PC-3 (cell line): ENCODE data around the gene EMC9.

Experiments used
- EZH2 ChIP-seq: fragments of 300-600 bp; sonication (generic); IDR thresholded peaks from one replicate; pipeline ENCODE4 v1.6.1; 2017; ENCODE audit warnings: antibody characterized with exemption, mild to moderate bottlenecking, low read length; ENCODE audit not compliant: unreplicated experiment
- EZH2phosphoT487 ChIP-seq: fragments of 300-600 bp; sonication (generic); IDR thresholded peaks from 2 replicates; pipeline ENCODE4 v1.6.1; 2018; ENCODE audit warnings: mild to moderate bottlenecking, antibody characterized with exemption, low read length, borderline replicate concordance
- TF ChIP-seq, protein P1 (sequence below): fragments of 300-600 bp; sonication (generic); conservative IDR thresholded peaks from 2 replicates; pipeline ENCODE4 v1.5.1; 2017; ENCODE audit warnings: antibody characterized with exemption, low read depth, mild to moderate bottlenecking, low read length

DNA sequence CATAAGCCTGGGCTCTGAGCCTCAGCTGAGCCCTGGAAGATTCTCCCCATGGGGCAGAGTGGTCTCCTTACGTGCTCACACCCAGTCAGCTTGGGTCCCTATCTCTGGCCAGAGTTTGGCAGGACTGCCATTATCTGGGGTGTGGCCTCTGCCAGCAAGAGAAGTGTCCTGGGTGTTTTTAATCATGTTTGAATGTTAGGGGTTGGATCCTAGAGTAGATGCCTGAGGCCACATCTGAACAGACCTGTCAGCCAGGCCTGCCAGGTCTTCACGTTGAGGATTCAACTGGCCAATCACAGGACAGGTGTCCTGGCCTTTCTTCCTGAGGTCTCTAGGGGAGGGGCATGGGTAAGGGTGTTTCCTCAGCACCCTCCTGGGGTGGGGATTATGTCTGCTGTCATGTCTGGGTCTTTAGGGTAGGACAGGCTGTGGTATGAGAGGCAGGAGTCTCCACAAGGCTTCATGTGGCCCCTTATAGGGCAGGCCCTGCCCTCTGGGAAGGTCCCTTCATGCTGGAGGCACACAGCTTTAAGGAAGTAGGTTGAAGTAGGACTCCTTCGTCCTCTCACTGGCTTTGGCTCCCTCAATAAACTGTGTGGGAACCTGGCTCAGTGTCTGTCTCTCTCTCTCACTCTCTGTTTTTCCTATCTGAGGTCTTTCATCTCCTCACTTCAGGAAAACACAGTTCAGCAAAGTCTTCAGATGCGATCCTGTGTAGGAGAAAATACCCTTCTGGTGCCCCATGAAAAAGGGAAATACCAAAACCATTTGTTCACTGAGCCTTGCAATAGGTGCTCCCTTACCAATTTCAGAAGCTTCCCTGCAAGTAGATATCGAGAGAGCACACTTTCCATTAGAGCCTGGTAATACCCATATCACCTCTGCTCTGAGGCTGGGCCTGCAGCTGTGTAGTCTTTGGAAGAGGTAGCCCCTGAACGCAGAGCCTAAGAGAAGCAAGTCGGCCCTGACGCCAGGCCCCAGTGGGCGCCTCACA is 17.7 kb downstream of the EMC9 start:
- TF ChIP-seq, protein P1, sequence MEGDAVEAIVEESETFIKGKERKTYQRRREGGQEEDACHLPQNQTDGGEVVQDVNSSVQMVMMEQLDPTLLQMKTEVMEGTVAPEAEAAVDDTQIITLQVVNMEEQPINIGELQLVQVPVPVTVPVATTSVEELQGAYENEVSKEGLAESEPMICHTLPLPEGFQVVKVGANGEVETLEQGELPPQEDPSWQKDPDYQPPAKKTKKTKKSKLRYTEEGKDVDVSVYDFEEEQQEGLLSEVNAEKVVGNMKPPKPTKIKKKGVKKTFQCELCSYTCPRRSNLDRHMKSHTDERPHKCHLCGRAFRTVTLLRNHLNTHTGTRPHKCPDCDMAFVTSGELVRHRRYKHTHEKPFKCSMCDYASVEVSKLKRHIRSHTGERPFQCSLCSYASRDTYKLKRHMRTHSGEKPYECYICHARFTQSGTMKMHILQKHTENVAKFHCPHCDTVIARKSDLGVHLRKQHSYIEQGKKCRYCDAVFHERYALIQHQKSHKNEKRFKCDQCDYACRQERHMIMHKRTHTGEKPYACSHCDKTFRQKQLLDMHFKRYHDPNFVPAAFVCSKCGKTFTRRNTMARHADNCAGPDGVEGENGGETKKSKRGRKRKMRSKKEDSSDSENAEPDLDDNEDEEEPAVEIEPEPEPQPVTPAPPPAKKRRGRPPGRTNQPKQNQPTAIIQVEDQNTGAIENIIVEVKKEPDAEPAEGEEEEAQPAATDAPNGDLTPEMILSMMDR = no peak
- no peak for TF ChIP-seq EZH2
- no peak for TF ChIP-seq EZH2phosphoT487
